ENCODE measurements around the gene PTHLH. TPM values are rescaled to one million over a fixed set of nuclear protein-coding genes. Genes with fewer than 3 reads are reported as not detected.

Gene PTHLH
- total RNA-seq, 1 donor from 2014 or later: 1.3 TPM

GRCh38 chr12:27951898-27952297, 20.6 kb downstream of the PTHLH start:
- Mint-ChIP-seq H3K4me1 (ENCODE audit: low read depth) (no peaks in the 10 kb centered on the region), H3K9me3 (ENCODE audit: low read depth) (no peaks in the 10 kb centered on the region), H3K27me3 (no peaks in the 10 kb centered on the region), H3K4me3 (ENCODE audit: low read depth) (no peak overlapping the region), H3K27ac (no peak overlapping the region), H3K36me3 (ENCODE audit: insufficient read depth) (no peaks in the 10 kb centered on the region)
- DNase-seq (ENCODE audit: low spot score, unreplicated experiment): no peak
- no peak for TF ChIP-seq CTCF (IDR thresholded peaks at IDR 0.05; ENCODE audit: unreplicated experiment)

GRCh38 chr12:27946421-27946820, 26.1 kb downstream of the PTHLH start:
- no peaks in the 10 kb centered on the region for H3K27me3 Mint-ChIP-seq
- no peaks in the 10 kb centered on the region for H3K9me3 Mint-ChIP-seq (ENCODE audit: low read depth)
- TF ChIP-seq CTCF (IDR thresholded peaks at IDR 0.05; ENCODE audit: unreplicated experiment): no peak
- no peak for DNase-seq (ENCODE audit: low spot score, unreplicated experiment)
- no peaks in the 10 kb centered on the region for H3K36me3 Mint-ChIP-seq (ENCODE audit: insufficient read depth)
- no peak overlapping the region for H3K27ac Mint-ChIP-seq
- H3K4me1 Mint-ChIP-seq (ENCODE audit: low read depth): no peaks in the 10 kb centered on the region
- no peak overlapping the region for H3K4me3 Mint-ChIP-seq (ENCODE audit: low read depth)

- H3K36me3 Mint-ChIP-seq (ENCODE audit: insufficient read depth): no peaks in the 10 kb centered on the region
- no peaks in the 10 kb centered on the region for H3K9me3 Mint-ChIP-seq (ENCODE audit: low read depth)
- no peaks in the 10 kb centered on the region for H3K4me1 Mint-ChIP-seq (ENCODE audit: low read depth)
- DNase-seq (ENCODE audit: low spot score, unreplicated experiment): peak; percentile 67
- TF ChIP-seq CTCF (IDR thresholded peaks at IDR 0.05; ENCODE audit: unreplicated experiment): peak; percentile 99
- H3K4me3 Mint-ChIP-seq (ENCODE audit: low read depth): no peak overlapping the region
- no peak overlapping the region for H3K27ac Mint-ChIP-seq
- H3K27me3 Mint-ChIP-seq: no peaks in the 10 kb centered on the region
Measured at GRCh38 chr12:27940756-27941402, 31.7 kb downstream of the PTHLH start.

GRCh38 chr12:27940245-27940644, 32.3 kb downstream of the PTHLH start:
- DNase-seq (ENCODE audit: low spot score, unreplicated experiment): no peak
- no peak overlapping the region for H3K27ac Mint-ChIP-seq
- TF ChIP-seq CTCF (IDR thresholded peaks at IDR 0.05; ENCODE audit: unreplicated experiment): no peak
- H3K4me3 Mint-ChIP-seq (ENCODE audit: low read depth): no peak overlapping the region
- no peaks in the 10 kb centered on the region for H3K4me1 Mint-ChIP-seq (ENCODE audit: low read depth)
- H3K9me3 Mint-ChIP-seq (ENCODE audit: low read depth): no peaks in the 10 kb centered on the region
- H3K36me3 Mint-ChIP-seq (ENCODE audit: insufficient read depth): no peaks in the 10 kb centered on the region
- H3K27me3 Mint-ChIP-seq: no peaks in the 10 kb centered on the region

GRCh38 chr12:27937768-27938167, 34.8 kb downstream of the PTHLH start:
- Mint-ChIP-seq H3K4me1 (ENCODE audit: low read depth) (no peaks in the 10 kb centered on the region), H3K27me3 (no peaks in the 10 kb centered on the region), H3K9me3 (ENCODE audit: low read depth) (no peaks in the 10 kb centered on the region), H3K27ac (no peak overlapping the region), H3K4me3 (ENCODE audit: low read depth) (no peak overlapping the region), H3K36me3 (ENCODE audit: insufficient read depth) (no peaks in the 10 kb centered on the region)
- TF ChIP-seq CTCF (IDR thresholded peaks at IDR 0.05; ENCODE audit: unreplicated experiment): no peak
- no peak for DNase-seq (ENCODE audit: low spot score, unreplicated experiment)
